ENCODE measurements around the gene RPL37A.

GRCh38 chr2:216486271-216486670 is 12.4 kb upstream of the RPL37A start:
- no peak for TF ChIP-seq FOXM1 (IDR thresholded peaks at IDR 0.05; ENCODE audit: borderline replicate concordance)
- TF ChIP-seq, protein P1, sequence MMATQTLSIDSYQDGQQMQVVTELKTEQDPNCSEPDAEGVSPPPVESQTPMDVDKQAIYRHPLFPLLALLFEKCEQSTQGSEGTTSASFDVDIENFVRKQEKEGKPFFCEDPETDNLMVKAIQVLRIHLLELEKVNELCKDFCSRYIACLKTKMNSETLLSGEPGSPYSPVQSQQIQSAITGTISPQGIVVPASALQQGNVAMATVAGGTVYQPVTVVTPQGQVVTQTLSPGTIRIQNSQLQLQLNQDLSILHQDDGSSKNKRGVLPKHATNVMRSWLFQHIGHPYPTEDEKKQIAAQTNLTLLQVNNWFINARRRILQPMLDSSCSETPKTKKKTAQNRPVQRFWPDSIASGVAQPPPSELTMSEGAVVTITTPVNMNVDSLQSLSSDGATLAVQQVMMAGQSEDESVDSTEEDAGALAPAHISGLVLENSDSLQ (IDR thresholded peaks at IDR 0.05): no peak
- TF ChIP-seq BHLHE40 (IDR thresholded peaks at IDR 0.05; ENCODE audit: borderline replicate concordance): no peak
- TF ChIP-seq SUZ12 (IDR thresholded peaks at IDR 0.05): no peak
- TF ChIP-seq NFRKB (IDR thresholded peaks at IDR 0.05): no peak
- no peak for TF ChIP-seq FOXK2 (IDR thresholded peaks at IDR 0.05)
- TF ChIP-seq CTBP1 (IDR thresholded peaks at IDR 0.05; ENCODE audit: borderline replicate concordance): no peak
- no peak for TF ChIP-seq SP1 (IDR thresholded peaks at IDR 0.05)
- no peak for TF ChIP-seq ELF4 (IDR thresholded peaks at IDR 0.05)
- TF ChIP-seq ZNF384 (IDR thresholded peaks at IDR 0.05): no peak
- no peak for TF ChIP-seq TARDBP (IDR thresholded peaks at IDR 0.05)
- TF ChIP-seq HDGF (IDR thresholded peaks at IDR 0.05; ENCODE audit: borderline replicate concordance): no peak
- TF ChIP-seq L3MBTL2 (conservative IDR thresholded peaks at IDR 0.05): no peak
- no peak for TF ChIP-seq LEF1 (IDR thresholded peaks at IDR 0.05; ENCODE audit: borderline replicate concordance)

Measured in HEK293T (cell line).